ENCODE data around the gene PPT1. TPM values are rescaled to one million over a fixed set of nuclear protein-coding genes. Genes with fewer than 3 reads are reported as not detected.

The PPT1 gene
- polyA plus RNA-seq, 1 donor from 2014 or later, result 64.6 TPM

- Histone ChIP-seq H4K20me1 (ENCODE audit: insufficient read depth) (no peaks in the 10 kb centered on the region), H3K27ac (ENCODE audit: low read length) (no peak overlapping the region), H3K27me3 (ENCODE audit: insufficient read depth, low read depth, low read length) (peaks cover 5% of the 10 kb centered on the region), H3K9me3 (ENCODE audit: low read length) (no peaks in the 10 kb centered on the region), H3F3A (ENCODE audit: insufficient read depth, low read length, poor library complexity, severe bottlenecking) (no peaks in the 10 kb centered on the region), H3K9ac (ENCODE audit: low read length) (no peak overlapping the region), H2AFZ (ENCODE audit: low read depth, low read length) (no peak overlapping the region), H3K9me2 (ENCODE audit: insufficient read depth, low read length) (no peaks in the 10 kb centered on the region), H3K4me3 (ENCODE audit: low read length) (no peak overlapping the region), H3K4me2 (ENCODE audit: low read length) (no peak overlapping the region), H3K36me3 (ENCODE audit: insufficient read depth, low read length) (no peaks in the 10 kb centered on the region), H3K79me2 (replicated peaks; ENCODE audit: insufficient read depth, low read length) (no peaks in the 10 kb centered on the region)
- TF ChIP-seq TAF1 (IDR thresholded peaks at IDR 0.05; ENCODE audit: low read depth) (no peak), EZH2 (IDR thresholded peaks at IDR 0.05; ENCODE audit: borderline replicate concordance, insufficient read depth, low read length, poor library complexity, severe bottlenecking) (no peak), REST (IDR thresholded peaks at IDR 0.05; ENCODE audit: borderline replicate concordance) (no peak), CTCF (IDR thresholded peaks at IDR 0.05; ENCODE audit: poor library complexity, severe bottlenecking) (no peak), EP300 (conservative IDR thresholded peaks at IDR 0.05; ENCODE audit: poor library complexity, severe bottlenecking) (no peak), RAD21 (conservative IDR thresholded peaks at IDR 0.05) (no peak)
Observed at GRCh38 chr1:40141878-40142535, 45.0 kb upstream of the PPT1 start.

GRCh38 chr1:40140211-40140973, 43.3 kb upstream of the PPT1 start:
- no peaks in the 10 kb centered on the region for H4K20me1 ChIP-seq (ENCODE audit: insufficient read depth)
- H3F3A ChIP-seq (ENCODE audit: insufficient read depth, low read length, poor library complexity, severe bottlenecking), result no peaks in the 10 kb centered on the region
- peaks cover 4% of the 10 kb centered on the region for H3K27me3 ChIP-seq (ENCODE audit: insufficient read depth, low read depth, low read length)
- H3K27ac ChIP-seq (ENCODE audit: low read length), result no peak overlapping the region
- H3K9me2 ChIP-seq (ENCODE audit: insufficient read depth, low read length), result no peaks in the 10 kb centered on the region
- H2AFZ ChIP-seq (ENCODE audit: low read depth, low read length), result no peak overlapping the region
- TF ChIP-seq EP300 (conservative IDR thresholded peaks at IDR 0.05; ENCODE audit: poor library complexity, severe bottlenecking) (no peak), CTCF (IDR thresholded peaks at IDR 0.05; ENCODE audit: poor library complexity, severe bottlenecking) (no peak), EZH2 (IDR thresholded peaks at IDR 0.05; ENCODE audit: borderline replicate concordance, insufficient read depth, low read length, poor library complexity, severe bottlenecking) (no peak), RAD21 (conservative IDR thresholded peaks at IDR 0.05) (no peak), TAF1 (IDR thresholded peaks at IDR 0.05; ENCODE audit: low read depth) (no peak), MXI1 (conservative IDR thresholded peaks at IDR 0.05; ENCODE audit: poor library complexity, severe bottlenecking) (no peak), REST (IDR thresholded peaks at IDR 0.05; ENCODE audit: borderline replicate concordance) (no peak), POLR2AphosphoS5 (IDR thresholded peaks at IDR 0.05) (no peak), SMC3 (conservative IDR thresholded peaks at IDR 0.05; ENCODE audit: poor library complexity) (no peak)
- no peak overlapping the region for H3K9ac ChIP-seq (ENCODE audit: low read length)
- no peaks in the 10 kb centered on the region for H3K79me2 ChIP-seq (replicated peaks; ENCODE audit: insufficient read depth, low read length)
- H3K9me3 ChIP-seq (ENCODE audit: low read length), result no peaks in the 10 kb centered on the region
- H3K4me3 ChIP-seq (ENCODE audit: low read length), result no peak overlapping the region
- H3K36me3 ChIP-seq (ENCODE audit: insufficient read depth, low read length), result no peaks in the 10 kb centered on the region
- H3K4me2 ChIP-seq (ENCODE audit: low read length), result no peak overlapping the region
